H1 (cell line): Measurements from ENCODE around the gene BCL2. TPM values are rescaled to one million over a fixed set of nuclear protein-coding genes. Genes with fewer than 3 reads are reported as not detected.

Source experiments
- ASH2L ChIP-seq: fragments of 200-600, 300-600 bp; sonication (generic); IDR thresholded peaks from one replicate; pipeline ENCODE4 v1.7.1; 2017; ENCODE audit warnings: low read length
- EP300 ChIP-seq, 2 experiments: IDR thresholded peaks; 1 replicate in 1 of 2; 2 replicates in 1 of 2; pipeline ENCODE4 v1.6.1; 2011 to 2012; ENCODE audit warnings: low read depth in 2 of 2, low read length in 2 of 2, mild to moderate bottlenecking in 2 of 2, borderline replicate concordance in 1 of 2, inconsistent platforms in 1 of 2, moderate library complexity in 1 of 2
- GABPA ChIP-seq: IDR thresholded peaks from 2 replicates; pipeline ENCODE4 v1.6.1; 2011; ENCODE audit warnings: mild to moderate bottlenecking, low read length, moderate library complexity, borderline replicate concordance; ENCODE audit not compliant: insufficient read depth
- NRF1 ChIP-seq: IDR thresholded peaks from 2 replicates; pipeline ENCODE4 v1.6.1; 2011; ENCODE audit warnings: mild to moderate bottlenecking, low read depth, low read length, improper control_type of control experiment
- SIN3A ChIP-seq, 2 experiments: IDR thresholded peaks in 1 of 2; conservative IDR thresholded peaks in 1 of 2; 2 replicates each; pipeline ENCODE4 v1.6.1; 2011 to 2012; ENCODE audit warnings: low read length in 2 of 2, improper control_type of control experiment in 1 of 2, low read depth in 1 of 2, mild to moderate bottlenecking in 1 of 2
- SUZ12 ChIP-seq: fragments of 200-600 bp; sonication (generic); IDR thresholded peaks from 2 replicates; pipeline ENCODE4 v1.6.1; 2012; ENCODE audit warnings: mild to moderate bottlenecking, inconsistent platforms, low read length, moderate library complexity, mixed read lengths
- polyA plus RNA-seq, 7 experiments: library from polyadenylated mRNA; depleted of rRNA in 3 of 7; stranded (reverse) in 5 of 7; unstranded in 2 of 7; fragments of >200 nt in 5 of 7; fragments of 200-250 nt in 2 of 7; gene quantifications; 1 replicate in 5 of 7; 2 replicates in 1 of 7; 4 replicates in 1 of 7; pipeline versions ENCODE4 v1.2.1 to v1.2.3, GENCODE V29; 2011 to 2013; ENCODE audit warnings: missing spikeins in 2 of 7, mixed read lengths in 2 of 7
- total RNA-seq: library from RNA; stranded (reverse); fragmentation: NEBNext Ultra II Directional; extraction: Animal tissue kit (Norgen Biotek cat#: 25700); gene quantifications from 2 replicates; pipeline ENCODE4 v1.2.1, GENCODE V29; 2021
- TF ChIP-seq, protein P1 (sequence below): fragments of 300-600 bp; sonication (generic); IDR thresholded peaks from 2 replicates; pipeline ENCODE4 v1.7.1; 2012; ENCODE audit warnings: low read length, moderate library complexity, mild to moderate bottlenecking, inconsistent platforms; ENCODE audit not compliant: insufficient replicate concordance

Gene BCL2
- total and polyA plus RNA-seq, 2 of the 8 experiments (the other 6 are each of a cell fraction or from before 2014, with no cell fraction given) = 0.59 to 4.5 TPM

DNA sequence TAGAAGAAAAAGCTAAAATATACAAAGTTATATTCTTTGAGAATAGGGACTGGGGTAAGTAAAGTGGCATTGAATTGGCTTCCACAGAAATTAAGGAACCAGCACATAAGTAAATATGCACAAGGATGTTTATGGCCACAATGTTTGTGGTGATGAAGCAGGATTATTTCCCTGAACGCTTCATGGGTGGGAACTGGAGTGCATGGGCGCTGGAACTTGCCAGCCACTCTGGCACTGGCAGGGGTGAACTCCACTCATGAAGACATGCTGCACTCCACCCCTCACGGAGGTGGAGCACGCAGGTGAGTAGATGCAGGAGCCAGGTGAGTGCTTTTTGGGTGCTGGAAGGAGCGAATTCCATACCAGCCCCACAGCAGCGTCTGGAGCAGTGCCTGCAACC lies 94.1 kb downstream of the BCL2 start (continued):
- TF ChIP-seq, protein P1, sequence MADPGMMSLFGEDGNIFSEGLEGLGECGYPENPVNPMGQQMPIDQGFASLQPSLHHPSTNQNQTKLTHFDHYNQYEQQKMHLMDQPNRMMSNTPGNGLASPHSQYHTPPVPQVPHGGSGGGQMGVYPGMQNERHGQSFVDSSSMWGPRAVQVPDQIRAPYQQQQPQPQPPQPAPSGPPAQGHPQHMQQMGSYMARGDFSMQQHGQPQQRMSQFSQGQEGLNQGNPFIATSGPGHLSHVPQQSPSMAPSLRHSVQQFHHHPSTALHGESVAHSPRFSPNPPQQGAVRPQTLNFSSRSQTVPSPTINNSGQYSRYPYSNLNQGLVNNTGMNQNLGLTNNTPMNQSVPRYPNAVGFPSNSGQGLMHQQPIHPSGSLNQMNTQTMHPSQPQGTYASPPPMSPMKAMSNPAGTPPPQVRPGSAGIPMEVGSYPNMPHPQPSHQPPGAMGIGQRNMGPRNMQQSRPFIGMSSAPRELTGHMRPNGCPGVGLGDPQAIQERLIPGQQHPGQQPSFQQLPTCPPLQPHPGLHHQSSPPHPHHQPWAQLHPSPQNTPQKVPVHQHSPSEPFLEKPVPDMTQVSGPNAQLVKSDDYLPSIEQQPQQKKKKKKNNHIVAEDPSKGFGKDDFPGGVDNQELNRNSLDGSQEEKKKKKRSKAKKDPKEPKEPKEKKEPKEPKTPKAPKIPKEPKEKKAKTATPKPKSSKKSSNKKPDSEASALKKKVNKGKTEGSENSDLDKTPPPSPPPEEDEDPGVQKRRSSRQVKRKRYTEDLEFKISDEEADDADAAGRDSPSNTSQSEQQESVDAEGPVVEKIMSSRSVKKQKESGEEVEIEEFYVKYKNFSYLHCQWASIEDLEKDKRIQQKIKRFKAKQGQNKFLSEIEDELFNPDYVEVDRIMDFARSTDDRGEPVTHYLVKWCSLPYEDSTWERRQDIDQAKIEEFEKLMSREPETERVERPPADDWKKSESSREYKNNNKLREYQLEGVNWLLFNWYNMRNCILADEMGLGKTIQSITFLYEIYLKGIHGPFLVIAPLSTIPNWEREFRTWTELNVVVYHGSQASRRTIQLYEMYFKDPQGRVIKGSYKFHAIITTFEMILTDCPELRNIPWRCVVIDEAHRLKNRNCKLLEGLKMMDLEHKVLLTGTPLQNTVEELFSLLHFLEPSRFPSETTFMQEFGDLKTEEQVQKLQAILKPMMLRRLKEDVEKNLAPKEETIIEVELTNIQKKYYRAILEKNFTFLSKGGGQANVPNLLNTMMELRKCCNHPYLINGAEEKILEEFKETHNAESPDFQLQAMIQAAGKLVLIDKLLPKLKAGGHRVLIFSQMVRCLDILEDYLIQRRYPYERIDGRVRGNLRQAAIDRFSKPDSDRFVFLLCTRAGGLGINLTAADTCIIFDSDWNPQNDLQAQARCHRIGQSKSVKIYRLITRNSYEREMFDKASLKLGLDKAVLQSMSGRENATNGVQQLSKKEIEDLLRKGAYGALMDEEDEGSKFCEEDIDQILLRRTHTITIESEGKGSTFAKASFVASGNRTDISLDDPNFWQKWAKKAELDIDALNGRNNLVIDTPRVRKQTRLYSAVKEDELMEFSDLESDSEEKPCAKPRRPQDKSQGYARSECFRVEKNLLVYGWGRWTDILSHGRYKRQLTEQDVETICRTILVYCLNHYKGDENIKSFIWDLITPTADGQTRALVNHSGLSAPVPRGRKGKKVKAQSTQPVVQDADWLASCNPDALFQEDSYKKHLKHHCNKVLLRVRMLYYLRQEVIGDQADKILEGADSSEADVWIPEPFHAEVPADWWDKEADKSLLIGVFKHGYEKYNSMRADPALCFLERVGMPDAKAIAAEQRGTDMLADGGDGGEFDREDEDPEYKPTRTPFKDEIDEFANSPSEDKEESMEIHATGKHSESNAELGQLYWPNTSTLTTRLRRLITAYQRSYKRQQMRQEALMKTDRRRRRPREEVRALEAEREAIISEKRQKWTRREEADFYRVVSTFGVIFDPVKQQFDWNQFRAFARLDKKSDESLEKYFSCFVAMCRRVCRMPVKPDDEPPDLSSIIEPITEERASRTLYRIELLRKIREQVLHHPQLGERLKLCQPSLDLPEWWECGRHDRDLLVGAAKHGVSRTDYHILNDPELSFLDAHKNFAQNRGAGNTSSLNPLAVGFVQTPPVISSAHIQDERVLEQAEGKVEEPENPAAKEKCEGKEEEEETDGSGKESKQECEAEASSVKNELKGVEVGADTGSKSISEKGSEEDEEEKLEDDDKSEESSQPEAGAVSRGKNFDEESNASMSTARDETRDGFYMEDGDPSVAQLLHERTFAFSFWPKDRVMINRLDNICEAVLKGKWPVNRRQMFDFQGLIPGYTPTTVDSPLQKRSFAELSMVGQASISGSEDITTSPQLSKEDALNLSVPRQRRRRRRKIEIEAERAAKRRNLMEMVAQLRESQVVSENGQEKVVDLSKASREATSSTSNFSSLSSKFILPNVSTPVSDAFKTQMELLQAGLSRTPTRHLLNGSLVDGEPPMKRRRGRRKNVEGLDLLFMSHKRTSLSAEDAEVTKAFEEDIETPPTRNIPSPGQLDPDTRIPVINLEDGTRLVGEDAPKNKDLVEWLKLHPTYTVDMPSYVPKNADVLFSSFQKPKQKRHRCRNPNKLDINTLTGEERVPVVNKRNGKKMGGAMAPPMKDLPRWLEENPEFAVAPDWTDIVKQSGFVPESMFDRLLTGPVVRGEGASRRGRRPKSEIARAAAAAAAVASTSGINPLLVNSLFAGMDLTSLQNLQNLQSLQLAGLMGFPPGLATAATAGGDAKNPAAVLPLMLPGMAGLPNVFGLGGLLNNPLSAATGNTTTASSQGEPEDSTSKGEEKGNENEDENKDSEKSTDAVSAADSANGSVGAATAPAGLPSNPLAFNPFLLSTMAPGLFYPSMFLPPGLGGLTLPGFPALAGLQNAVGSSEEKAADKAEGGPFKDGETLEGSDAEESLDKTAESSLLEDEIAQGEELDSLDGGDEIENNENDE = no peak
- no peak for TF ChIP-seq NRF1
- no peak for TF ChIP-seq EP300 (IDR thresholded peaks at IDR 0.05; ENCODE audit: borderline replicate concordance in 1 of 2, low read depth in 2 of 2, low read length in 2 of 2)
- TF ChIP-seq GABPA = no peak
- TF ChIP-seq SIN3A (conservative IDR thresholded peaks at IDR 0.05 in 1 of 2, IDR thresholded peaks at IDR 0.05 in 1 of 2; ENCODE audit: low read depth in 1 of 2, low read length in 2 of 2) = no peak
- no peak for TF ChIP-seq ASH2L
- no peak for TF ChIP-seq SUZ12
